ENCODE results near the gene FBXO34.
A peak's percentile ranks its signal among the peaks of the same experiment; 100 is the strongest.

Gene FBXO34

DNA sequence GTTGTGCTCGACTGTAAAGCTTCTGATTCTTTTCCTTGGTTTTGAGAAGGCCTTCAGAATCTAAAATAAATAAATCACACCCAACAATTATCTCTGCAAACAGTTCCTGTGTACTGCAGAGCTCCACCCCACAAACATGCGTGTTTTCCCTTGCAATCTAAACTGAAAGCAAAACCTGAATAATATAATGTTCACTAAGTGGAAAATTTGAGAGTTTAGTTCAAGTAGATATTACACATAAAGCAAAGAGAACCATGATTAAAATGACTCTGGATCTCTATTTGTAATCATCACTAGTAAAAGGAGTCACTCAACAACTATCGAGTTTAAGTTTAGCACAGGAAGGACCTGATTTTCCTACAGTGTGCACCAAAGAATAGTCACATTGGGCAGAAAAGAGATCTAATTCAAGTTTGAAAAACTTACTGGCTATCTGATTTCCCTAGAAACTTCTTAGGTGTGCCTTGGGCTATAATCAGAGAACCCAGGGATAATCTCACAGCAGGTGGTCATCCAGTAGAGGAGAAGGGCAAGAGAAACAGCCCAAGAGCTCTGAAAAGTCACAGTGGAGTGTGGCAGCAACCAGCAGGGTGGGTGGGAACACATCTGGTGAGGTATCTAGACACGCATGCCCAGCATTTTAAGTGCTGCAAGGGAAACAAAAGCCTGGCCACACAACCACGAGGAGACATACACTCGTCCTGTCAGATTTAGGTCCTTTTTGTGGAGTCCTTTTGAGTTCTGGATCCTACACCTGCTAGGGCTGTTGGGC is 115.0 kb downstream of the FBXO34 start:
- DNase-seq = peak; percentile 36

DNA sequence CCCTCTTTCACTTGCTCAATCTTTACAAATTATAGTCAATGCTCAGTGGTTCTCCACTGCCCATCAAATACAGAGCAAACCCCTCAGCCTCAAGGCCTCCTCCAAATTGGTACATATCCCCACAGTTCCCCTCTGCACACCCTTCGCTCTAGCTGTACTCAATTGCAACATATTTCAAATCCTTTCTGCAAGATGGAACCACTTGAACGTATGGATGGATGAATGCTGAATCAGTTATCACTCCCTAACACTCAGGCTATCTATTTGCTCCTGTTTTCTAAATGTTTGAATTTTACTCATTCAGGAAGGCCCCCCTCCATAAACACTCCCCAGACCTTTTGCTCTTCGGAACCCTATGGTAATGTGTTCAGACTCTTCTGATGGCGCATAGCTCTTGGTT is 115.9 kb downstream of the FBXO34 start:
- no peak for DNase-seq

DNA sequence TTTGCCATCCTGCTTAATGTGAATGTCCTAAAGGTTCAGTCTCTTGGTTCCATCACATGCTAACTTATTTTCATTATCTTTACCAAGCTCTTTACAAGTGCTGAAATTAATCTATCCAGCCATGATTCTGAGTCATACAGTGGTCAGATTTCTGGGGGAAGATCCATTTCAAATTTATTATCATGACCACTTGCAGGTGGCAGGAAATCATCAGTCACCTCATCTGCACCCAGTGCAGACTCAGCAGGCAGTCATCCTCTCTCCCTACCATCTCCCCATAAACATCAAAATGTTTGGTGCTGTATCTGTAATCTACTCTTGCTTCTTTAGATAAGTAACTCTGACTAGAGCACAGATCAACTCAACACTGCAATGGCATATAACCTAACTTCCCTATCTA is 116.9 kb downstream of the FBXO34 start:
- no peak for DNase-seq

DNA sequence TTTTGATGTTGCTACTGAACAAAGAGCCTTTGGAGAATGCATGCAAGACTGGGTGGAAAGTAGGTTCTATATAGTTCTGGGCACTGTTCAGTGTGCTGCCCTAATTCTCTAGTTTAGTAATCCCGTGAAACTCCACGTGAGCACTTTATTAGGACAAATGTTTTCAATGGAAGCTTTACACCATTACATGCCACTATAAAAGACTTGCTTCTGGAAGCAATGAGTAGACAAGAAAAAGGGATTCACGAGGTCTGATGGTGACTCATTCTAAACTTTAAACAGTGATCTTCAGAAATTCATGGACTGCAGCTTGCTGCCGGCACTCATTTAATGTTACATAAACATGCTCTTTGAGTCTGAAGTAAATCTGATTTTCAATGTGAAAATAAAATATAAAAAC is 118.1 kb downstream of the FBXO34 start:
- DNase-seq = no peak

DNA sequence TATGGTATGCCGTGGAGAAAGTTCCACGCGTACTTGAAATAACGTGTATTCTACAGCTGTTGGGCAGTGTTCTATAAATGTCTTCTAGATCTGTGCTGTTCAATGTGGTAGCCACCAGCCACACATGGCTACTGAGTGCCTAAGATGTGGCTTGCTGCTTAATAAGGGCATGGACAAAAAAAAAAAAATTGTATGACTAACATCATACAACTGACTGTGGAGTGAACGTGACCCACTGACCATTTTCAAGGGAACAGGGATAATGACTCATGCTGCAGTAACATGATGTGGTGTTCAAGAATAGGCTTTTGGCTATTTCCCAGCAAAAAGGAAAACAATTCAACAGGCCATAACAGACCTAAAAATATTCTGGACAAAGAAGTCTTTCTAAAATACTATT is 127.5 kb downstream of the FBXO34 start:
- DNase-seq = no peak

DNA sequence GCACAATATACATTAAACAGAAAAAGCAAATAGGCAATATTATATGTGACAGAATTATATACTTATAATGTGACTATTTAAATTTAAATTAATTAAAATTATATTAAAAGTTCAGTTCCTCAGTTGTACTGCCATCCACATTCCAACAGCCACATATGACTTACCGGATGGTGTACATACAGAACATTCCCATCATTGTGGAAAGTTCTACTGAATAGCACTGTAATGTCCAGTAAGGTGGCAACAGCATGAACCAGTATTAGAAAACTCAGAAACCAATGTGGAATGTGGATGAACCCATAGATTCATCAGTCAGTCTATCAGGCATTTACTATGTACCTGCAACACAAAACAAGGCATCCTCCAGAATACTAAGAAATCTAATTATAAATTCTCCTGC is 128.0 kb downstream of the FBXO34 start:
- DNase-seq = no peak

DNA sequence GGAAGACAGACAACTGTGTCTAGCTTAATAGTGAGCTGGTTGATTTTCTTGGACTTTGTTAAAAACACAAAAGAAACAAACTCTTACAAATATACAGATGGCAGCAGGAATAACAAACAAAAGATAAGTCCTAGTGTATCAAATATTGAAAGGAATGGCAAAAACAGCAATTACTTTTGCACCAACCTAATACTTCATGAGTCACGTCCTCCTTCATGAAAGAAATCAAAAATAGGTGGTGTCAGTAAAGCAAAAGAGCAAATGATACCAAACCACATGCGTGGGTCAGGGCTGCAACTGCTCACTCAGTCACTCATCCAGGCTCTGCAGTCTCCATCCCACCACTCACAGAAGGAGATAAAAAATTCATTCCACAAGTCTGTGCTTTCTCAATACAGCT is 128.6 kb downstream of the FBXO34 start:
- DNase-seq = peak; percentile 16

DNA sequence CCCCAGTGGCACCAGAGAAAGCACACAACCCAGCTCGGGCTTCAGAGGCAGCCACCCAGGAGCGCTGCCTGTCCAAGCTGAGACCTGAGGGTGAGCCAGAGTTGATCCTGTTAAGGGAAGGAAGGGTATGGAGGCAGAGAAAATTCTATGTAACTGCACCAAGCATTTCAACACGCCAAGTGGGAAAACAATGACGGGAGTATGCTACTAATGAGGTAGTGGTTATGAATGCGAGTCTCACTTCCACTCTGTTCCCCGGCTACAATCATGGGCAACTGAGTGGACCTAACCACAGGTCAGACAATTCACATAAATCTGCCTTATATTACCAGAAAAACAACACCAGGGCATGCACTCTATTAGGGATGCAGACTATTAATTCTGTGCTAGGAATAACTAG is 130.5 kb downstream of the FBXO34 start:
- no peak for DNase-seq
